ENCODE measurements around the gene NIPSNAP2.
"Not testable (repeated sequence)": the region's sequence is repeated elsewhere in the genome, so short reads cannot be mapped to it uniquely, and the experiment has no call there.

The NIPSNAP2 gene

GRCh38 chr7:55996856-55997500 lies 32.6 kb downstream of the NIPSNAP2 start:
- POLR2A ChIA-PET = no interaction called here
- TF ChIP-seq CTCF (IDR thresholded peaks at IDR 0.05; ENCODE audit: control extremely low read depth, extremely low read depth, low read depth, missing control alignments) = no peak
- CTCF ChIA-PET = interaction anchor here (2.0 kb wide), 1 partner anchor 8 kb away, joined by 4 read pairs; no protein-coding TSS in a partner anchor
- no peak for DNase-seq (ENCODE audit: extremely low spot score)

- ChIA-PET CTCF (interaction anchor here (1.3 to 4.9 kb wide), 4 partner anchors 9 to 70 kb away, joined by 4 to 39 read pairs (median 20); no protein-coding TSS in a partner anchor), POLR2A (no interaction called here)
- no peak for TF ChIP-seq CTCF (IDR thresholded peaks at IDR 0.05; ENCODE audit: control extremely low read depth, extremely low read depth, low read depth, missing control alignments)
- DNase-seq (ENCODE audit: extremely low spot score) = no peak
Observed at GRCh38 chr7:56003749-56004148, 39.4 kb downstream of the NIPSNAP2 start.

GRCh38 chr7:56007167-56007652 lies 42.8 kb downstream of the NIPSNAP2 start:
- ChIA-PET CTCF (interaction anchor here (1.1 to 4.9 kb wide), 6 partner anchors 9 to 67 kb away, joined by 3 to 39 read pairs (median 4); partner anchors contain the start of genes CCT6A, PSPH and SUMF2), POLR2A (no interaction called here)
- DNase-seq (ENCODE audit: extremely low spot score) = no peak

GRCh38 chr7:56007891-56008290 lies 43.5 kb downstream of the NIPSNAP2 start:
- TF ChIP-seq CTCF (IDR thresholded peaks at IDR 0.05; ENCODE audit: control extremely low read depth, extremely low read depth, low read depth, missing control alignments) = no peak
- ChIA-PET POLR2A (no interaction called here), CTCF (interaction anchor here (1.1 to 4.9 kb wide), 5 partner anchors 12 to 66 kb away, joined by 3 to 33 read pairs (median 4); partner anchors contain the start of genes CCT6A, PSPH and SUMF2)
- no peak for DNase-seq (ENCODE audit: extremely low spot score)

More at GRCh38 chr7:56007167-56007652, 42.8 kb downstream of the NIPSNAP2 start:
- no peak for TF ChIP-seq CTCF (IDR thresholded peaks at IDR 0.05; ENCODE audit: control extremely low read depth, extremely low read depth, low read depth, missing control alignments)

GRCh38 chr7:56009695-56010094 lies 45.3 kb downstream of the NIPSNAP2 start:
- ChIA-PET CTCF (interaction anchor here (1.1 to 1.6 kb wide), 3 partner anchors 9 to 16 kb away, joined by 3 to 6 read pairs (median 5); no protein-coding TSS in a partner anchor), POLR2A (no interaction called here)
- no peak for TF ChIP-seq CTCF (IDR thresholded peaks at IDR 0.05; ENCODE audit: control extremely low read depth, extremely low read depth, low read depth, missing control alignments)
- no peak for DNase-seq (ENCODE audit: extremely low spot score)

GRCh38 chr7:56017015-56017414 lies 52.6 kb downstream of the NIPSNAP2 start:
- CTCF ChIA-PET = interaction anchor here (3.4 to 6.4 kb wide), 2 partner anchors 12 to 17 kb away, joined by 9 to 39 read pairs; no protein-coding TSS in a partner anchor
- DNase-seq (ENCODE audit: extremely low spot score); POLR2A ChIA-PET: not testable (repeated sequence)

- POLR2A ChIA-PET = no interaction called here
- no peak for TF ChIP-seq CTCF (IDR thresholded peaks at IDR 0.05; ENCODE audit: control extremely low read depth, extremely low read depth, low read depth, missing control alignments)
- no peak for DNase-seq (ENCODE audit: extremely low spot score)
- CTCF ChIA-PET = interaction anchor here (1.2 to 6.4 kb wide), 5 partner anchors 10 to 55 kb away, joined by 3 to 39 read pairs (median 5); no protein-coding TSS in a partner anchor
Observed at GRCh38 chr7:56019501-56019900, 55.1 kb downstream of the NIPSNAP2 start.
